ENCODE data around the gene EDEM2. TPM values are rescaled to one million over a fixed set of nuclear protein-coding genes. Genes with fewer than 3 reads are reported as not detected.
"Not testable (repeated sequence)": the region's sequence is repeated elsewhere in the genome, so short reads cannot be mapped to it uniquely, and the experiment has no call there.

EDEM2 gene, protein sequence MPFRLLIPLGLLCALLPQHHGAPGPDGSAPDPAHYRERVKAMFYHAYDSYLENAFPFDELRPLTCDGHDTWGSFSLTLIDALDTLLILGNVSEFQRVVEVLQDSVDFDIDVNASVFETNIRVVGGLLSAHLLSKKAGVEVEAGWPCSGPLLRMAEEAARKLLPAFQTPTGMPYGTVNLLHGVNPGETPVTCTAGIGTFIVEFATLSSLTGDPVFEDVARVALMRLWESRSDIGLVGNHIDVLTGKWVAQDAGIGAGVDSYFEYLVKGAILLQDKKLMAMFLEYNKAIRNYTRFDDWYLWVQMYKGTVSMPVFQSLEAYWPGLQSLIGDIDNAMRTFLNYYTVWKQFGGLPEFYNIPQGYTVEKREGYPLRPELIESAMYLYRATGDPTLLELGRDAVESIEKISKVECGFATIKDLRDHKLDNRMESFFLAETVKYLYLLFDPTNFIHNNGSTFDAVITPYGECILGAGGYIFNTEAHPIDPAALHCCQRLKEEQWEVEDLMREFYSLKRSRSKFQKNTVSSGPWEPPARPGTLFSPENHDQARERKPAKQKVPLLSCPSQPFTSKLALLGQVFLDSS
- 23.0 and 24.4 TPM in 2 replicates for total RNA-seq

DNA sequence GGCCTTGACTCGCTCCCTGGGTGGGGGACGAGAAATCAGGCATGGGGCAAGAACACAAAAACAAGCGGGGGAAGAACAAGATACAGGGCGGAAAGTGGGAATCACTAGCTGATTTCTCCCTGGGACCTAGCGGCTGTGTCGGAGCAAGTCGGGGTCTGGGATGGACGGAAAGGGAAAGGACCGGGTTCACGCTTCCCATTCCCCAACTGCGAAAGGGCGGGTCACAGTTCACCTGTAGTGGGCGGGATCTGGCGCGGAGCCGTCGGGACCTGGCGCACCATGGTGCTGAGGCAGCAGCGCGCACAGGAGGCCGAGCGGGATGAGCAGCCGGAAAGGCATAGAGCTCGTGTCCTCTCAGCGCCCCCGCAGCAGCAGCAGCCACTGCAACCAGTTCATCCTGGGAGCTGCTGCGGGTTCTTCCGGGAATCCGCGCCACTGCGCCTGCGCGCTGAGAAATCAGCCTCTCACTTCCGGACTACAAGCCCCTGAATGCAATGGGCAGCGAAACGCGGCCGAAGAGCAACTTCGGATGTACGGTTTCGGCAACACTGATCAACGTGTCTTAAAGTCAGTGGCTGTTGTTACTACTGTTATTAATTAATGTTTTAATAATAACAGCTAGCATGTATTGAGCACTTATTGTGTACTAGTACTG, at the start of gene EDEM2:
EDEM2 (minus strand) TSS at position 417 of the 655 bp plus-strand sequence; CDS start at position 339, 78 bp downstream.
- Mint-ChIP-seq H3K27me3 (no peaks in the 10 kb centered on the region), H3K4me3 (peak within 1 kb of the TSS; percentile 94), H3K36me3 (ENCODE audit: low read depth) (peaks cover 30% of the 10 kb centered on the region), H3K27ac (peak within 1 kb of the TSS; percentile 91), H3K9me3 (no peaks in the 10 kb centered on the region), H3K4me1 (peaks cover 48% of the 10 kb centered on the region)
- ChIA-PET POLR2A (interaction anchor here (0.6 to 2.4 kb wide), 9 partner anchors 51 to 470 kb away, joined by 3 to 15 read pairs (median 4); partner anchors contain the start of genes GSS, MMP24OS, MYH7B and PIGU), CTCF (interaction anchor here (1.1 to 4.6 kb wide), 4 partner anchors 15 to 300 kb away, joined by 4 to 23 read pairs (median 4); no protein-coding TSS in a partner anchor)
- DNase-seq (peak; percentile 89), ATAC-seq (ENCODE audit: low read depth) (peak; percentile 74)
- TF ChIP-seq, protein P1, sequence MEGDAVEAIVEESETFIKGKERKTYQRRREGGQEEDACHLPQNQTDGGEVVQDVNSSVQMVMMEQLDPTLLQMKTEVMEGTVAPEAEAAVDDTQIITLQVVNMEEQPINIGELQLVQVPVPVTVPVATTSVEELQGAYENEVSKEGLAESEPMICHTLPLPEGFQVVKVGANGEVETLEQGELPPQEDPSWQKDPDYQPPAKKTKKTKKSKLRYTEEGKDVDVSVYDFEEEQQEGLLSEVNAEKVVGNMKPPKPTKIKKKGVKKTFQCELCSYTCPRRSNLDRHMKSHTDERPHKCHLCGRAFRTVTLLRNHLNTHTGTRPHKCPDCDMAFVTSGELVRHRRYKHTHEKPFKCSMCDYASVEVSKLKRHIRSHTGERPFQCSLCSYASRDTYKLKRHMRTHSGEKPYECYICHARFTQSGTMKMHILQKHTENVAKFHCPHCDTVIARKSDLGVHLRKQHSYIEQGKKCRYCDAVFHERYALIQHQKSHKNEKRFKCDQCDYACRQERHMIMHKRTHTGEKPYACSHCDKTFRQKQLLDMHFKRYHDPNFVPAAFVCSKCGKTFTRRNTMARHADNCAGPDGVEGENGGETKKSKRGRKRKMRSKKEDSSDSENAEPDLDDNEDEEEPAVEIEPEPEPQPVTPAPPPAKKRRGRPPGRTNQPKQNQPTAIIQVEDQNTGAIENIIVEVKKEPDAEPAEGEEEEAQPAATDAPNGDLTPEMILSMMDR (IDR thresholded peaks at IDR 0.05), result no peak
- intact Hi-C loops (cut with micrococcal nuclease), result loop anchor here (1.0 to 10.0 kb wide), 7 partner anchors 61 to 1335 kb away; partner anchors contain the start of genes CHMP4B, GSS, MYH7B and UQCC1

DNA sequence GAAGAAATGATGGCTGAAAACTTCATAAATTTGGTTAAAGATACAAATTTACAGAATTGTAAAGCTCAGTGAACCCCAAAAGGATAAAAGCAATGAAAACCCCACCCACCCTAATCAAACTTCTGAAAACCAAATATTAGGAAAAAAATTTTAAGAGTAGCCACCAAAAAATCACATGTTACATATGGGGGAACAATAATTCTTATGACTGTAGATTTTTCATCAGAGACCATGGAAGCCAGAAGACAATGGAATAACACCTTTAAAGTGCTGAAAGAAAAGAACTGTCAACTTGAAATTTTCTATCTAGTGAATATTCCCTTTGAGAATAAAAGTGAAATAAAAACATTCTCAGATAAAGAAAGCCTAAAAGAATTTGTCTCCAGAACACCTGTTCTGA, 49.2 kb upstream of the EDEM2 start:
- no peak for ATAC-seq (ENCODE audit: low read depth)

DNA sequence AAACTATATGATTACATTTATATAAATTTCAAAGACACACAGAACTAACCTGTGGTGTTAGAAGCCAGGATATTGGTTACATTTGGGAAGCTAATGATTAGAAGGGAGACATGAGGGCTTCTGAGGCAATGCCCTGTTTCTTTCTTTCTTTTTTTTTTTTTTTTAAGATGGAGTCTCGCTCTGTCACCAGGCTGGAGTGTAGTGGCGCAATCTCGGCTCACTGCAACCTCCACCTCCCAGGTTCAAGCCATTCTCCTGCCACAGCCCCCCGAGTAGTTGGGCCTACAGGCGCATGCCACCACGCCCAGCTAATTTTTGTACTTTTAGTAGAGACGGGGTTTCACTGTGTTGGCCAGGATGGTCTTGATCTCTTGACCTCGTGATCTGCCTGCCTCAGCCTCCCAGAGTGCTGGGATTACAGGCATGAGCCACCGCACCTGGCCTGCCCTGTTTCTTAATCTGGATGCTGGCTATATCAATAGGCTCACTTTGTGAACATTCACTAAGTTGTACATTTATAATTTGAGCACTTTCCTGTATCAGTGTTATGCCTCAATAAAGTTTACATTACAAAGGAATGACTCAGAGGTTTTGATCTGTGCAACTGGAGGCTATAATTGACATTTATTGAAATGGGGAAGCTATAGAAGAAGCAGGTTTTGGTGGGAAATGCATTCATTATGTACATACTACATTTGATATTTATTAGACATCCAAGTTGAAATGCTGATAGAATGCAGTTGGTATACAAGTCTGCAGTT, 46.1 kb upstream of the EDEM2 start:
- intact Hi-C loops (cut with micrococcal nuclease); CTCF ChIA-PET; H3K9me3 Mint-ChIP-seq; DNase-seq; H3K4me1 Mint-ChIP-seq; H3K4me3 Mint-ChIP-seq; ATAC-seq (ENCODE audit: low read depth); H3K36me3 Mint-ChIP-seq (ENCODE audit: low read depth); H3K27ac Mint-ChIP-seq; H3K27me3 Mint-ChIP-seq: not testable (repeated sequence)
- POLR2A ChIA-PET, result interaction anchor here (0.6 kb wide), 1 partner anchor 1910 kb away, joined by 5 read pairs; no protein-coding TSS in a partner anchor

More for the DNA sequence above, 49.2 kb upstream of the EDEM2 start:
- Mint-ChIP-seq H3K36me3 (ENCODE audit: low read depth) (peaks cover 11% of the 10 kb centered on the region), H3K9me3 (peaks cover 16% of the 10 kb centered on the region), H3K4me3 (no peak overlapping the region), H3K27ac (no peak overlapping the region), H3K27me3 (no peaks in the 10 kb centered on the region), H3K4me1 (no peaks in the 10 kb centered on the region)
- CTCF ChIA-PET, result no interaction called here
- intact Hi-C loops (cut with micrococcal nuclease), result no loop called here
- TF ChIP-seq, protein P1 (IDR thresholded peaks at IDR 0.05), result no peak
- DNase-seq, result no peak
- POLR2A ChIA-PET, result no interaction called here

DNA sequence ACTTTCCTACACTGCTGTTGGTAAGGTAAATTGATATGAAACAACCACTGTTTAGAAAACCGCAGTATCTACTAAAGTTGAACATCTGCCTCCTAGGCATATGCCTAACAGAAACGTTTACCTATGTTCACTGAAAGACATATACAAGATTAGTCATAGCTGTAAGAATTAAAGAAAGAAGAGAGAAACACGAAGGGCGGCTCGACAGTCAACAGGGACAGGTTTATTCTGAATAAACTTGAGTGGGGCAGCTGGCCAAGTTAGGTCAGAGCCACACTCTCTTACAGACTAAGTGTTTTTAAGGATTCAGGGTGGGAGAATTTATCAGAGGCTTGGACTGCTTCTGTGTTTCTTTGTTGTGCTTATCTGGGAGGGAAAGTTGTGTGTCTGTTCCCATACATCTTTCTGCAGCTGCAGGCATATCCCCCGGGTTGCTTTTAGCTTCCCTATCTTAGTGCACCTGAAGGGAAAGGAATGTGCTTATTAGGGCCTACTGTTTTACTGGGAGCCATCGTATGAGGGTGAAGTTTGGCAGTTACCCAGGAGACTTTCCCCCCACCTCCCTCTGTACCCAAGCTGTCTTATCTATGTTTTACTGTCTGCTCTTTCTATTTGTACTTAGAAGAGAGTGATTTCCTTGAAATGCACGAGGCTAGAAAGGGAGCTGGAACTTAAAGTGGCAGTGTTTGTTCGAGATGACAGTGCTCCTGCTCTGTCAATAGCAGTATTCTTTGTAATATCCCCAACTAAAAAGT, 45.2 kb upstream of the EDEM2 start:
- TF ChIP-seq, protein P1 (IDR thresholded peaks at IDR 0.05), result no peak
- DNase-seq (no peak), ATAC-seq (ENCODE audit: low read depth) (no peak)
- H3K36me3 Mint-ChIP-seq (ENCODE audit: low read depth), result peaks cover 8% of the 10 kb centered on the region
- intact Hi-C loops (cut with micrococcal nuclease), result no loop called here
- H3K9me3 Mint-ChIP-seq, result peaks cover 8% of the 10 kb centered on the region
- no peaks in the 10 kb centered on the region for H3K4me1 Mint-ChIP-seq
- ChIA-PET POLR2A (no interaction called here), CTCF (no interaction called here)
- H3K27me3 Mint-ChIP-seq, result no peaks in the 10 kb centered on the region
- no peak overlapping the region for H3K27ac Mint-ChIP-seq
- no peak overlapping the region for H3K4me3 Mint-ChIP-seq
